ENCODE results near the gene ETV2. TPM values are rescaled to one million over a fixed set of nuclear protein-coding genes. Genes with fewer than 3 reads are reported as not detected.

Gene ETV2
- total and polyA plus RNA-seq, 7 experiments from 2014 or later = 0.56 to 0.89 (median 0.70) TPM; not detected in 2

DNA sequence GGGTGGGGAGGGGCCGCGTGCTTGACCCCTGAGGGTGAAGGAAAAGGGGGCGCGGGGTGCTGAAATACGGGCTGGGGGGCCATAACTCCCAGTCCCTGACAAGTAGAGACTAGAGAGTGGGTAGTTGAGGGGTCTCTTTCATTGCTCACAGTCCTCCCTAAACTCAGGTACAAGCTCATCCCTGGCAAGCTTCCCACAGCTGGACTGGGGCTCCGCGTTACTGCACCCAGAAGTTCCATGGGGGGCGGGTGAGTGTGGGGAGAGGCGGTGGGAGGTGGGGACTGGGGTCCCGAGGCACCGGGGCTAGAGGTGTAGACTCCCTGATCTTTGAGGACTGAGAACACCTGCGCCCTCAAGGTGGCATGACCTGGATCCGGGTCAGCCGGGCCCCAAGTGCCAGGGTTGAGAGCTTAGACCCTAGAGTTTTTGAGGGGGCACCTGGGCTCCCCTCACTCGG lies 1.3 kb downstream of the ETV2 start:
- H3K4me1 Mint-ChIP-seq = peaks cover 12 to 38% (median 29%) of the 10 kb centered on the region in 7 donors
- POLR2A ChIA-PET = interaction anchor here (0.6 to 3.6 kb wide), 7 partner anchors 12 to 439 kb away, joined by 3 to 18 read pairs (median 4); partner anchors contain the start of gene HAUS5
- CTCF ChIA-PET = interaction anchor here (0.7 kb wide), 1 partner anchor 94 kb away, joined by 3 read pairs; no protein-coding TSS in a partner anchor
- intact Hi-C loops (cut with micrococcal nuclease) = loop anchor here (1.0 to 10.0 kb wide), 7 partner anchors 15 to 732 kb away; partner anchors contain the start of genes FXYD7 (in 1 of the 2), HAUS5 (in 1 of the 2), TBCB (in 1 of the 2) and THAP8 (in 1 of the 2)
- Histone ChIP-seq H3K4me1 (ENCODE audit: control insufficient read depth in 2 of 2, insufficient read depth in 2 of 2, low read length in 2 of 2) (peaks cover 18 to 28% of the 10 kb centered on the region in 2 donors), H3K4me3 (ENCODE audit: low read length) (peak overlapping the region; percentile 96), H3K36me3 (ENCODE audit: control insufficient read depth in 2 of 3, insufficient read depth in 3 of 3, low read length in 3 of 3) (peaks cover 0 to 10% (median 0%) of the 10 kb centered on the region in 3 experiments), H3K27ac (ENCODE audit: low read depth, low read length) (peak overlapping the region; percentile 72), H3K27me3 (ENCODE audit: control insufficient read depth in 2 of 2, insufficient read depth in 2 of 2, low read length in 2 of 2) (no peaks in the 10 kb centered on the region), H3K9me3 (ENCODE audit: control insufficient read depth in 2 of 3, low read length in 3 of 3) (no peaks in the 10 kb centered on the region)
- ATAC-seq = no peak
- H3K27ac Mint-ChIP-seq = peak overlapping the region in 3 of 9 donors; percentile 29 to 43 (median 39)
- H3K27me3 Mint-ChIP-seq = no peaks in the 10 kb centered on the region
- no peaks in the 10 kb centered on the region for H3K9me3 Mint-ChIP-seq
- peaks cover 0 to 3% (median 0%) of the 10 kb centered on the region in 5 donors for H3K36me3 Mint-ChIP-seq
- DNase-seq = peak in 1 of 9 donors; percentile 11
- peak overlapping the region; percentile 58 to 94 (median 88) for H3K4me3 Mint-ChIP-seq

DNA sequence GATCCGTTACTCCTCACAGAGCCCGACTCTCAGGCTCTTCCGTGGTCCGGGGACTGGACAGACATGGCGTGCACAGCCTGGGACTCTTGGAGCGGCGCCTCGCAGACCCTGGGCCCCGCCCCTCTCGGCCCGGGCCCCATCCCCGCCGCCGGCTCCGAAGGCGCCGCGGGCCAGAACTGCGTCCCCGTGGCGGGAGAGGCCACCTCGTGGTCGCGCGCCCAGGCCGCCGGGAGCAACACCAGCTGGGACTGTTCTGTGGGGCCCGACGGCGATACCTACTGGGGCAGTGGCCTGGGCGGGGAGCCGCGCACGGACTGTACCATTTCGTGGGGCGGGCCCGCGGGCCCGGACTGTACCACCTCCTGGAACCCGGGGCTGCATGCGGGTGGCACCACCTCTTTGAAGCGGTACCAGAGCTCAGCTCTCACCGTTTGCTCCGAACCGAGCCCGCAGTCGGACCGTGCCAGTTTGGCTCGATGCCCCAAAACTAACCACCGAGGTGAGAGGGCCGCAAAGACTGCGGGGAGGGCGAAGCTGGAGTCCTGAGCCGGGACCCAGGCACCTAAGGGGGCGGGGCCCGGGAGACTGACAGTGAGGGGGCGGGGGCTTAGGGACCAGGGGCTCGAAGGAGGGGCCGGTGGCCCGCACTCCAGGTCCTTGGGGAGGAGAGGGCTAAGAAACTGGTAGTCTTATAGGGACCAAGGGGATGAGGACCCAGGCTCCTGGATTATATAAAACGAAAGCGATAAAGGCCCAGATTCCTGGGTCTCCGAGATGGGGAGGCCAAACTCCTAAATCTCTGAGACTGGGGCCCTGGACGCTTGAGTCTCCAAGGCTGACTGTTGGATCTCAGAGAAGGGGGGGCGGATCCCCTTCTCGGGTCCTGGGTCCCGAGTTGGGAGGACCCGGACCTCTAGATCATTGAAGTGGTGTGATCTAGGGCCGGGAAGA lies 2.0 kb downstream of the ETV2 start:
- peak; percentile 67 to 85 (median 82) for DNase-seq
- H3K27ac Mint-ChIP-seq = peak overlapping the region in 8 of 9 donors; percentile 59 to 97 (median 86)
- H3K4me1 Mint-ChIP-seq = peaks cover 12 to 43% (median 31%) of the 10 kb centered on the region in 7 donors
- H3K4me3 Mint-ChIP-seq = peak overlapping the region; percentile 81 to 94 (median 90)
- H3K36me3 Mint-ChIP-seq = no peaks in the 10 kb centered on the region
- H3K27ac ChIP-seq (ENCODE audit: low read depth, low read length) = peak overlapping the region; percentile 72
- H3K36me3 ChIP-seq (ENCODE audit: control insufficient read depth in 2 of 3, insufficient read depth in 3 of 3, low read length in 3 of 3) = peaks cover 0 to 8% (median 0%) of the 10 kb centered on the region in 3 experiments
- intact Hi-C loops (cut with micrococcal nuclease) = loop anchor here (1.0 to 10.0 kb wide), 15 partner anchors 15 to 731 kb away; partner anchors contain the start of genes HAUS5 (in 2 of the 2), PSENEN (in 2 of the 2), THAP8 (in 2 of the 2) and TMEM147 (in 2 of the 2)
- H3K27me3 ChIP-seq (ENCODE audit: control insufficient read depth in 2 of 2, insufficient read depth in 2 of 2, low read length in 2 of 2) = no peaks in the 10 kb centered on the region
- ChIA-PET POLR2A (interaction anchor here (0.6 to 3.6 kb wide), 11 partner anchors 11 to 286 kb away, joined by 3 to 18 read pairs (median 4); partner anchors contain the start of genes HAUS5 and IGFLR1), CTCF (interaction anchor here (1.0 kb wide), 1 partner anchor 53 kb away, joined by 3 read pairs; no protein-coding TSS in a partner anchor)
- no peaks in the 10 kb centered on the region for H3K9me3 Mint-ChIP-seq
- peaks cover 18 to 28% of the 10 kb centered on the region in 2 donors for H3K4me1 ChIP-seq (ENCODE audit: control insufficient read depth in 2 of 2, insufficient read depth in 2 of 2, low read length in 2 of 2)
- no peaks in the 10 kb centered on the region for H3K27me3 Mint-ChIP-seq
- peak overlapping the region; percentile 96 for H3K4me3 ChIP-seq (ENCODE audit: low read length)
- ATAC-seq = peak; percentile 55
- H3K9me3 ChIP-seq (ENCODE audit: control insufficient read depth in 2 of 3, low read length in 3 of 3) = no peaks in the 10 kb centered on the region

DNA sequence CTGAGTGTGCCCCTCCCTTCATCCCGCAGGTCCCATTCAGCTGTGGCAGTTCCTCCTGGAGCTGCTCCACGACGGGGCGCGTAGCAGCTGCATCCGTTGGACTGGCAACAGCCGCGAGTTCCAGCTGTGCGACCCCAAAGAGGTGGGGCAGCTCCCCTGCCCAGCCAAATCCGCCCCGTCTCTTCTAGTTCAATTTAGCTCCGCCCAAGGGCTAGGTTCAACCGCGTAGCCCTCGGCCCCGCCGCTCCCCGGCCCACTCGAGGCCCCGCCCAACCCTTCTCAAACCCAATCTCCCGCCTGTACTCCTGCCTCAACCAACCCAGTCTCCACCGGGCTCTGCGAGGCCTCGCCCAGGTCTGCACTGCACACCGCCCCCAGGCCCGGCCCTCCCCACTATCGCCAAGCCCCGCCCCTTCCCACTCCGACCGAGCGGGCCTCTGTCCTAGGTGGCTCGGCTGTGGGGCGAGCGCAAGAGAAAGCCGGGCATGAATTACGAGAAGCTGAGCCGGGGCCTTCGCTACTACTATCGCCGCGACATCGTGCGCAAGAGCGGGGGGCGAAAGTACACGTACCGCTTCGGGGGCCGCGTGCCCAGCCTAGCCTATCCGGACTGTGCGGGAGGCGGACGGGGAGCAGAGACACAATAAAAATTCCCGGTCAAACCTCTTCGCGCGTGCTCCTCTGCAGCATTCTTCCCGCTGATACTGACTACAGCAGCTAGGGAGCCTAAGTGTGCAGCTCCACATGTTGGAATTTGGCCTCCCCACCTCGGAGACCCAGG lies 2.9 kb downstream of the ETV2 start:
- Histone ChIP-seq H3K9me3 (ENCODE audit: control insufficient read depth in 2 of 3, low read length in 3 of 3) (no peaks in the 10 kb centered on the region), H3K4me3 (ENCODE audit: low read length) (peak overlapping the region; percentile 96), H3K27me3 (ENCODE audit: control insufficient read depth in 2 of 2, insufficient read depth in 2 of 2, low read length in 2 of 2) (no peaks in the 10 kb centered on the region), H3K27ac (ENCODE audit: low read depth, low read length) (peak overlapping the region; percentile 72), H3K36me3 (ENCODE audit: control insufficient read depth in 2 of 3, insufficient read depth in 3 of 3, low read length in 3 of 3) (peaks cover 0 to 10% (median 0%) of the 10 kb centered on the region in 3 experiments), H3K4me1 (ENCODE audit: control insufficient read depth in 2 of 2, insufficient read depth in 2 of 2, low read length in 2 of 2) (peaks cover 25 to 36% of the 10 kb centered on the region in 2 donors)
- Mint-ChIP-seq H3K27ac (peak overlapping the region; percentile 83 to 97 (median 93)), H3K27me3 (no peaks in the 10 kb centered on the region), H3K4me3 (peak overlapping the region; percentile 81 to 94 (median 90)), H3K36me3 (no peaks in the 10 kb centered on the region), H3K9me3 (peaks cover 0 to 2% (median 0%) of the 10 kb centered on the region in 11 donors), H3K4me1 (peaks cover 12 to 52% (median 38%) of the 10 kb centered on the region in 7 donors)
- intact Hi-C loops (cut with micrococcal nuclease) = loop anchor here (1.0 to 10.0 kb wide), 14 partner anchors 16 to 730 kb away; partner anchors contain the start of genes PSENEN (in 2 of the 2), THAP8 (in 2 of the 2), TMEM147 (in 2 of the 2) and U2AF1L4 (in 2 of the 2)
- CTCF ChIA-PET = interaction anchor here (1.0 kb wide), 1 partner anchor 52 kb away, joined by 3 read pairs; no protein-coding TSS in a partner anchor
- POLR2A ChIA-PET = interaction anchor here (1.1 to 3.6 kb wide), 9 partner anchors 10 to 285 kb away, joined by 3 to 18 read pairs (median 5); partner anchors contain the start of genes HAUS5 and IGFLR1
- ATAC-seq (peak; percentile 90), DNase-seq (peak; percentile 81 to 93 (median 89))

DNA sequence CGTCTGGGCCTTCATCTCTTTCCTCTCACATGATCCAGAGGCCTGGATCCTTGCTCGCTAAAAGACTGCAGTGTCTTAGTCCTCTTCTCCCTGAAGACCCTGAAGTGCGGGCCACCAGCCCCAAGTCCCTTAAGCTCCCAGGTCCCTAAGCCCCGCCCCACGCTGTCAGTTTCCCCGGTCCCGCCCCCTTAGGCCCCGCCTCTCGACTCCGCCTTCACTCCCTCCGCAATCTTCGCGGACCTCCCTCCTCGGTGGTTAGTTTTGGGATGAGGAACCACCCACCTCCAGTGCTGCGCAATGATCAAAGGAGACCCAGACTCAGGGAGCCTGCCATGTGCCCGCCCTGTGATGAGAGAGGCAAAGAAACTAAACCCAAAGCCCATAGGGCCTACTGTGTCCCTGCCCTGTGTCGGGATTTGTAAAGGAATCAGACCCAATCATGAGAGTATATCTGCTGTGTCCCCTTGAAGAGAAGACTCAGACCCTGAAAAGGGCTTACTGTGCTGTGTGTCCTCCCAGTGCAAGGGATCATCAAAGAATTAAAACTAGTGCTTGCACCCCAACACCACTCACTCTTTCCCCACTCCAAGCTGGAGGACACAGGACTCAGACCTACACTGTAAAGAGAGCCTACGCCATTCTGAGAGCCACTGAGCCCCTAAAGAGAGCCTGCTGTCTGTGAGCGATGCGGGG lies 3.6 kb downstream of the ETV2 start:
- Histone ChIP-seq H3K27ac (ENCODE audit: low read depth, low read length) (peak overlapping the region; percentile 72), H3K36me3 (ENCODE audit: control insufficient read depth in 2 of 3, insufficient read depth in 3 of 3, low read length in 3 of 3) (peaks cover 0 to 10% (median 0%) of the 10 kb centered on the region in 3 experiments), H3K4me3 (ENCODE audit: low read length) (peak overlapping the region; percentile 96), H3K27me3 (ENCODE audit: control insufficient read depth in 2 of 2, insufficient read depth in 2 of 2, low read length in 2 of 2) (no peaks in the 10 kb centered on the region), H3K4me1 (ENCODE audit: control insufficient read depth in 2 of 2, insufficient read depth in 2 of 2, low read length in 2 of 2) (peaks cover 25 to 36% of the 10 kb centered on the region in 2 donors), H3K9me3 (ENCODE audit: control insufficient read depth in 2 of 3, low read length in 3 of 3) (no peaks in the 10 kb centered on the region)
- H3K4me1 Mint-ChIP-seq = peaks cover 12 to 58% (median 42%) of the 10 kb centered on the region in 7 donors
- DNase-seq = peak; percentile 41 to 88 (median 55)
- POLR2A ChIA-PET = interaction anchor here (0.6 to 3.6 kb wide), 9 partner anchors 10 to 634 kb away, joined by 3 to 18 read pairs (median 5); partner anchors contain the start of genes HAUS5 and IGFLR1
- ATAC-seq = peak; percentile 12
- peak overlapping the region; percentile 83 to 97 (median 93) for H3K27ac Mint-ChIP-seq
- H3K9me3 Mint-ChIP-seq = peaks cover 0 to 2% (median 0%) of the 10 kb centered on the region in 11 donors
- intact Hi-C loops (cut with micrococcal nuclease) = loop anchor here (1.0 to 10.0 kb wide), 16 partner anchors 17 to 730 kb away; partner anchors contain the start of genes PSENEN (in 2 of the 2), THAP8 (in 2 of the 2), TMEM147 (in 2 of the 2) and U2AF1L4 (in 2 of the 2)
- H3K27me3 Mint-ChIP-seq = no peaks in the 10 kb centered on the region
- CTCF ChIA-PET = interaction anchor here (0.5 to 1.5 kb wide), 4 partner anchors 13 to 57 kb away, joined by 3 to 5 read pairs (median 3); no protein-coding TSS in a partner anchor
- no peaks in the 10 kb centered on the region for H3K36me3 Mint-ChIP-seq
- H3K4me3 Mint-ChIP-seq = peak overlapping the region; percentile 81 to 94 (median 90)
